Transverse colon (tissue), 3 donors: Measurements from ENCODE around the gene ZNF580.

Source experiments
- CTCF ChIP-seq, 5 experiments: fragments of 200-600 bp in 3 of 5; fragments of 450-650 bp in 2 of 5; sonication (generic) in 3 of 5; IDR thresholded peaks; 1 replicate in 2 of 5; 2 replicates in 3 of 5; pipeline ENCODE4 v1.5.1; 2016 to 2017; ENCODE audit warnings: antibody characterized with exemption in 5 of 5, inconsistent platforms in 3 of 5, mild to moderate bottlenecking in 2 of 5, moderate library complexity in 1 of 5
- EP300 ChIP-seq: sonication (generic); formaldehyde crosslinking; IDR thresholded peaks from one replicate; pipeline ENCODE4 v1.6.1; 2017; ENCODE audit warnings: antibody characterized with exemption, low read depth
- POLR2A ChIP-seq: fragments of 450-650 bp; IDR thresholded peaks from one replicate; pipeline ENCODE4 v1.6.1; 2016; ENCODE audit warnings: antibody characterized with exemption, mild to moderate bottlenecking, moderate library complexity

- TF ChIP-seq CTCF (IDR thresholded peaks at IDR 0.05) (no peak), POLR2A (no peak), EP300 (no peak)
These were observed 1.6 kb downstream of the ZNF580 start for GRCh38 chr19:55642153-55643002.
